T47D (cell line): ENCODE data around the gene PRPF38A.
"Not testable (repeated sequence)": the region's sequence is repeated elsewhere in the genome, so short reads cannot be mapped to it uniquely, and the experiment has no call there.

Experiments used
- DNase-seq, 2 experiments: peaks; one replicate each; pipeline versions ENCODE4 v3.0.0 to v3.0.0-alpha.2; 2011 to 2012; ENCODE audit warnings: low read depth in 1 of 2, low spot score in 1 of 2
- JUND ChIP-seq: IDR thresholded peaks from 2 replicates; pipeline ENCODE4 v1.6.1; 2012; ENCODE audit warnings: low read depth
- in situ Hi-C: cut with HindIII; loops from 2 replicates; pipeline ENCODE4 v1.10.0; 2016; ENCODE audit warnings: low sequenced_read_pairs, low pct_unique_long_range_greater_than_20kb

The PRPF38A gene

GRCh38 chr1:52365746-52366516 lies 38.5 kb upstream of the PRPF38A start, which contains the start of gene CC2D1B:
CC2D1B (minus strand) TSS chr1:52366205; CDS start chr1:52364620, 1,585 bp downstream.
- TF ChIP-seq JUND, result no peak
- peak; percentile 91 to 98 for DNase-seq
- in situ Hi-C loops, result no loop called here

- DNase-seq, result no peak
- in situ Hi-C loops, result no loop called here
- no peak for TF ChIP-seq JUND
These were observed 37.9 kb upstream of the PRPF38A start for GRCh38 chr1:52366517-52366827.

GRCh38 chr1:52367272-52367671 lies 37.1 kb upstream of the PRPF38A start:
- no peak for DNase-seq
- in situ Hi-C loops, result no loop called here
- no peak for TF ChIP-seq JUND

- no peak for TF ChIP-seq JUND
- in situ Hi-C loops, result no loop called here
- DNase-seq, result peak; percentile 41 to 66
These were observed 35.8 kb upstream of the PRPF38A start for GRCh38 chr1:52368383-52369172.

- DNase-seq, in situ Hi-C loops: not testable (repeated sequence)
These were observed 34.6 kb upstream of the PRPF38A start for GRCh38 chr1:52369851-52370250.

GRCh38 chr1:52385376-52385775 lies 19.0 kb upstream of the PRPF38A start:
- TF ChIP-seq JUND, result no peak
- in situ Hi-C loops, result no loop called here
- DNase-seq, result no peak

GRCh38 chr1:52386458-52386857 lies 17.9 kb upstream of the PRPF38A start:
- in situ Hi-C loops, result no loop called here
- no peak for DNase-seq
- TF ChIP-seq JUND, result no peak

- in situ Hi-C loops, result no loop called here
- TF ChIP-seq JUND, result no peak
- DNase-seq, result no peak
These were observed 11.2 kb upstream of the PRPF38A start for GRCh38 chr1:52393174-52393573.

GRCh38 chr1:52399629-52400028 lies 4.8 kb upstream of the PRPF38A start:
- DNase-seq, result no peak
- in situ Hi-C loops, result no loop called here
- no peak for TF ChIP-seq JUND

- DNase-seq, result no peak
- no peak for TF ChIP-seq JUND
- in situ Hi-C loops, result no loop called here
These were observed 4.3 kb upstream of the PRPF38A start for GRCh38 chr1:52400131-52400530.

- TF ChIP-seq JUND, result no peak
- DNase-seq, result no peak
- in situ Hi-C loops, result no loop called here
These were observed 1.6 kb upstream of the PRPF38A start for GRCh38 chr1:52402860-52403240.

GRCh38 chr1:52403566-52404115 lies 761 bp upstream of the PRPF38A start:
- no peak for TF ChIP-seq JUND
- in situ Hi-C loops, result no loop called here
- DNase-seq, result peak; percentile 4 to 41

- TF ChIP-seq JUND, result no peak
- DNase-seq, result no peak
- in situ Hi-C loops, result no loop called here
These were observed 555 bp downstream of the PRPF38A start for GRCh38 chr1:52404975-52405338.
